Activated naive CD8-positive, alpha-beta T cell treated with anti-CD3 and anti-CD28 coated beads, Interleukin-2, amount 10 ng/mL, durations not matched to agents 7 days and 5 days (primary cell): ENCODE data around the gene ZNF407. TPM values are rescaled to one million over a fixed set of nuclear protein-coding genes. Genes with fewer than 3 reads are reported as not detected.

Experiments used
- ATAC-seq: fragments of 150-1000 bp; cut with Tn5 transposase; one replicate; pipeline ENCODE4 v1.10.0; 2021; ENCODE audit warnings: low read depth, moderate library complexity
- POLR2A ChIA-PET: fragments of 350-600 bp; sonication (Branson Sonifier 250); formaldehyde crosslinking; loops from one replicate; lab custom pipeline; 2021; ENCODE audit warnings: antibody characterized with exemption; lab: Charles Lee
- DNase-seq: peaks from one replicate; pipeline ENCODE4 v3.0.0; 2021
- H3K27ac Mint-ChIP-seq: one replicate; pipeline ENCODE4 v1.8.0; 2022; ENCODE audit warnings: mild to moderate bottlenecking, mixed read lengths
- H3K27me3 Mint-ChIP-seq: one replicate; pipeline ENCODE4 v1.8.0; 2022; ENCODE audit warnings: mild to moderate bottlenecking, moderate library complexity, mixed read lengths
- H3K36me3 Mint-ChIP-seq: one replicate; pipeline ENCODE4 v1.8.0; 2021; ENCODE audit warnings: mild to moderate bottlenecking, mixed read lengths
- H3K4me1 Mint-ChIP-seq: one replicate; pipeline ENCODE4 v1.8.0; 2021; ENCODE audit warnings: mixed read lengths
- H3K4me3 Mint-ChIP-seq: one replicate; pipeline ENCODE4 v1.8.0; 2022; ENCODE audit warnings: mild to moderate bottlenecking, moderate library complexity, mixed read lengths
- H3K9me3 Mint-ChIP-seq: one replicate; pipeline ENCODE4 v1.8.0; 2021; ENCODE audit warnings: mixed read lengths
- total RNA-seq, 2 experiments: library from RNA; stranded (reverse); gene quantifications; one replicate each; pipeline ENCODE4 v1.2.3, GENCODE V29; 2021

The ZNF407 gene
- total RNA-seq, 2 experiments from 2014 or later, result 16.9 to 17.1 TPM

DNA sequence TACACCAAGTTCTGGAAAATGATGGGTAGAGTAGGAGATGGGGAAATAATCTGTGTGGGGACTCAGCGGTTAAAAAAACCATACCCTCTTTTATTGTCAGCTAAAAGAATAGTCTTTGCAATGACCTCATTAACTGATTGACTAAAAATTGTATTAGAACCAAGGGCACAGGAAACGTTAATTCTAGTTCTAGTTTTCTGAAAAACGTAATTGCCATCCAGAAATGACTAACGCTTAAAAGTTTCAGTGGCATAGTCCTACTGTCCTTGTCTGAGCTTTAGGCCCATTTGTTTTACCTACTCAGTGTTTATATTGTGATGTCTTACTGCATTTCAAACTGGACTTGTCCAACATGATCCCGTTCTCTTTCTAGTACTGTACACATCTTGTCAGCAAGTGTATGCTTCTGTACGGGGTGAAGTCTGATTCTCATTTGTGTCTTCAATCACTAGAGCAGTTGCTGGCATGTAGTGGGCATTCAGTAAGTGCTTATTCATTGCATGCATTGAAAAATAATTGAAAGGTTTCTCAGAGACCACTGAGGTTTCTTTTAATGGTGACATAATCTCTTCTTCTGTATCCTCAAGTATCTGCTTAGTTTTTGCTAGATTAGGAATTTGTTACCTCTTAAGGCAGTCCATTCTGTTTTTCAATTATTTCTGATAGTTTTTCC, 81.5 kb downstream of the ZNF407 start:
- H3K27me3 Mint-ChIP-seq, result no peaks in the 10 kb centered on the region
- H3K4me3 Mint-ChIP-seq, result no peak overlapping the region
- peaks cover 3% of the 10 kb centered on the region for H3K4me1 Mint-ChIP-seq
- H3K27ac Mint-ChIP-seq, result no peak overlapping the region
- DNase-seq, result no peak
- H3K9me3 Mint-ChIP-seq, result peaks cover 6% of the 10 kb centered on the region
- peaks cover 21% of the 10 kb centered on the region for H3K36me3 Mint-ChIP-seq
- POLR2A ChIA-PET, result no interaction called here
- ATAC-seq, result no peak

GRCh38 chr18:74679679-74680076, 82.0 kb downstream of the ZNF407 start:
- Mint-ChIP-seq H3K36me3 (peaks cover 21% of the 10 kb centered on the region), H3K27me3 (no peaks in the 10 kb centered on the region), H3K9me3 (peaks cover 6% of the 10 kb centered on the region), H3K27ac (no peak overlapping the region), H3K4me3 (no peak overlapping the region), H3K4me1 (peaks cover 3% of the 10 kb centered on the region)
- POLR2A ChIA-PET, result no interaction called here
- ATAC-seq (no peak), DNase-seq (no peak)

GRCh38 chr18:74682141-74682990, 84.7 kb downstream of the ZNF407 start:
- POLR2A ChIA-PET, result no interaction called here

DNA sequence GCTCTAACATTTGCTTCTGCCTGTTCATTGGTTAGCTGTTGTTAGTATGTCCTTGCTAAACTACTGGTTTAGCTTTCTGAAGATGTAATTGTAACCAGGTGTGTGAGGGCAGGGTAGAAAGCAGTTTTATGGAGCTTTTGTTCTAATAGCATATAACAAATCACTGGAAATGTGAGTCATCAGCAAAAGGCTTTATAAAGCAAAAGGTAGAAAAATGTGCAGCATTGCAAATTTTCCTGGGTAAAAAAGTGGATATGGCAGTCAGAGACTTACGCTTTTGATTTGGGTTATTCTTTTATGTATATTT, 85.3 kb downstream of the ZNF407 start:
- POLR2A ChIA-PET, result no interaction called here
- ATAC-seq (no peak), DNase-seq (no peak)
- H3K4me3 Mint-ChIP-seq, result no peak overlapping the region
- peaks cover 3% of the 10 kb centered on the region for H3K9me3 Mint-ChIP-seq
- H3K36me3 Mint-ChIP-seq, result peaks cover 25% of the 10 kb centered on the region
- no peak overlapping the region for H3K27ac Mint-ChIP-seq
- no peaks in the 10 kb centered on the region for H3K27me3 Mint-ChIP-seq
- peaks cover 3% of the 10 kb centered on the region for H3K4me1 Mint-ChIP-seq

More at GRCh38 chr18:74682141-74682990, 84.7 kb downstream of the ZNF407 start:
- peaks cover 5% of the 10 kb centered on the region for H3K9me3 Mint-ChIP-seq
- H3K27me3 Mint-ChIP-seq, result no peaks in the 10 kb centered on the region
- no peak for DNase-seq
- peaks cover 3% of the 10 kb centered on the region for H3K4me1 Mint-ChIP-seq
- peaks cover 29% of the 10 kb centered on the region for H3K36me3 Mint-ChIP-seq
- H3K4me3 Mint-ChIP-seq, result no peak overlapping the region
- no peak for ATAC-seq
- no peak overlapping the region for H3K27ac Mint-ChIP-seq

- Mint-ChIP-seq H3K27ac (no peak overlapping the region), H3K9me3 (no peaks in the 10 kb centered on the region), H3K4me3 (no peak overlapping the region), H3K4me1 (peaks cover 3% of the 10 kb centered on the region), H3K36me3 (peaks cover 20% of the 10 kb centered on the region), H3K27me3 (no peaks in the 10 kb centered on the region)
- POLR2A ChIA-PET, result no interaction called here
- DNase-seq, result no peak
- no peak for ATAC-seq
These were observed 85.9 kb downstream of the ZNF407 start for GRCh38 chr18:74683573-74683972.

DNA sequence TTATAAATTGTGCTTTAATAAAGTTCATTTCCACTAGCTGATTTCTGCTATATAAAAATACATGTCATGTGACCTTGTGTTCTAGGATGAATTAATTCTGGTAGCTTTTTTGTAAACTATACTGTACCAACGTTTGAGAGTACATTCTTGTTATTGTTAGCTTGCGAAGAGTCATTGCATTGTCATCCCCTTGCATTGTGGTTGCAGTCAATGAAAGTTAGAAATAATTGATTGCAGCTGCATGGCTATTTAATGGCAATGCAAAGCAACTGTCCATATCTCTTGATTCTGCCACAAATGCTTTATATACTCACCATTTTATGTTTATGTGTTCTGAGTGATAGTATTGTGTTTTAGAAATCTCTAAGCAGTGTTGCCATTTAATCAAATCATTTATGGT, 91.6 kb downstream of the ZNF407 start:
- no peak for ATAC-seq
- Mint-ChIP-seq H3K36me3 (peaks cover 17% of the 10 kb centered on the region), H3K27me3 (no peaks in the 10 kb centered on the region), H3K4me1 (peaks cover 5% of the 10 kb centered on the region), H3K27ac (no peak overlapping the region), H3K9me3 (no peaks in the 10 kb centered on the region), H3K4me3 (no peak overlapping the region)
- POLR2A ChIA-PET, result no interaction called here
- no peak for DNase-seq

- Mint-ChIP-seq H3K27ac (no peak overlapping the region), H3K36me3 (peaks cover 8% of the 10 kb centered on the region), H3K4me1 (peaks cover 7% of the 10 kb centered on the region), H3K9me3 (no peaks in the 10 kb centered on the region), H3K27me3 (no peaks in the 10 kb centered on the region), H3K4me3 (no peak overlapping the region)
- POLR2A ChIA-PET, result no interaction called here
- ATAC-seq (no peak), DNase-seq (no peak)
These were observed 94.8 kb downstream of the ZNF407 start for GRCh38 chr18:74692367-74693013.

GRCh38 chr18:74694436-74694835, 96.8 kb downstream of the ZNF407 start:
- no peak overlapping the region for H3K4me3 Mint-ChIP-seq
- H3K4me1 Mint-ChIP-seq, result peaks cover 7% of the 10 kb centered on the region
- ATAC-seq (no peak), DNase-seq (no peak)
- H3K27ac Mint-ChIP-seq, result no peak overlapping the region
- POLR2A ChIA-PET, result no interaction called here
- H3K36me3 Mint-ChIP-seq, result peaks cover 8% of the 10 kb centered on the region
- H3K9me3 Mint-ChIP-seq, result no peaks in the 10 kb centered on the region
- no peaks in the 10 kb centered on the region for H3K27me3 Mint-ChIP-seq

GRCh38 chr18:74695170-74695569, 97.5 kb downstream of the ZNF407 start:
- no peak overlapping the region for H3K4me3 Mint-ChIP-seq
- H3K27ac Mint-ChIP-seq, result no peak overlapping the region
- ATAC-seq (no peak), DNase-seq (no peak)
- H3K9me3 Mint-ChIP-seq, result no peaks in the 10 kb centered on the region
- H3K36me3 Mint-ChIP-seq, result peaks cover 6% of the 10 kb centered on the region
- H3K27me3 Mint-ChIP-seq, result no peaks in the 10 kb centered on the region
- POLR2A ChIA-PET, result no interaction called here
- peaks cover 7% of the 10 kb centered on the region for H3K4me1 Mint-ChIP-seq

- POLR2A ChIA-PET, result no interaction called here
These were observed 101.2 kb downstream of the ZNF407 start for GRCh38 chr18:74698881-74699280.

DNA sequence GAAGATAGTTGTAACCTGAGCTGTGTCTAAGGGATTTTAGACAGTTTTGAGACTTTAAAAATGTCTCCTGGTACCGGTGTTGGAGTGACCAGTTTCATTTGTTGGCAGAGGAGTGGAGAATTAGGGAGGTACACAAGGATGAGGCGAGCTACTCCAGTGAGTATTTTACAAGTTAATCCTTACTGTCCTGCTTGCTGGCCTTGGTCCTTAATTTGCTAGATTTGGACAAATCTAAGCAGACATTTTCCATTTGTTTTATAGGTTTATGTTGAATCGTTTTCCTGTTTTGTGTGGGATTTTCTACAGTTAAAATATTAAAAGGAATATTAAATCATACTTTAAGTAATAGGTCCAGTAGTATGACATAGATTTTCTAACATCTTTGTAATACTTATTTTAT, 101.8 kb downstream of the ZNF407 start:
- Mint-ChIP-seq H3K9me3 (no peaks in the 10 kb centered on the region), H3K4me1 (peaks cover 1% of the 10 kb centered on the region), H3K36me3 (peaks cover 9% of the 10 kb centered on the region), H3K27me3 (no peaks in the 10 kb centered on the region), H3K4me3 (no peak overlapping the region), H3K27ac (no peak overlapping the region)
- no peak for DNase-seq
- POLR2A ChIA-PET, result no interaction called here
- no peak for ATAC-seq

More at GRCh38 chr18:74698881-74699280, 101.2 kb downstream of the ZNF407 start:
- H3K4me1 Mint-ChIP-seq, result peaks cover 1% of the 10 kb centered on the region
- H3K27me3 Mint-ChIP-seq, result no peaks in the 10 kb centered on the region
- peaks cover 9% of the 10 kb centered on the region for H3K36me3 Mint-ChIP-seq
- H3K27ac Mint-ChIP-seq, result no peak overlapping the region
- DNase-seq (no peak), ATAC-seq (no peak)
- H3K9me3 Mint-ChIP-seq, result no peaks in the 10 kb centered on the region
- no peak overlapping the region for H3K4me3 Mint-ChIP-seq

- no peak for DNase-seq
- POLR2A ChIA-PET, result no interaction called here
- no peak for ATAC-seq
- H3K27me3 Mint-ChIP-seq, result no peaks in the 10 kb centered on the region
- no peaks in the 10 kb centered on the region for H3K4me1 Mint-ChIP-seq
- peaks cover 5% of the 10 kb centered on the region for H3K36me3 Mint-ChIP-seq
- no peak overlapping the region for H3K27ac Mint-ChIP-seq
- H3K4me3 Mint-ChIP-seq, result no peak overlapping the region
- H3K9me3 Mint-ChIP-seq, result no peaks in the 10 kb centered on the region
These were observed 105.3 kb downstream of the ZNF407 start for GRCh38 chr18:74702950-74703349.

GRCh38 chr18:74708169-74708568, 110.5 kb downstream of the ZNF407 start:
- no peak for DNase-seq
- H3K27ac Mint-ChIP-seq, result no peak overlapping the region
- no peak for ATAC-seq
- no peaks in the 10 kb centered on the region for H3K9me3 Mint-ChIP-seq
- H3K4me1 Mint-ChIP-seq, result peaks cover 3% of the 10 kb centered on the region
- no peak overlapping the region for H3K4me3 Mint-ChIP-seq
- H3K36me3 Mint-ChIP-seq, result peaks cover 3% of the 10 kb centered on the region
- H3K27me3 Mint-ChIP-seq, result no peaks in the 10 kb centered on the region
- POLR2A ChIA-PET, result no interaction called here

DNA sequence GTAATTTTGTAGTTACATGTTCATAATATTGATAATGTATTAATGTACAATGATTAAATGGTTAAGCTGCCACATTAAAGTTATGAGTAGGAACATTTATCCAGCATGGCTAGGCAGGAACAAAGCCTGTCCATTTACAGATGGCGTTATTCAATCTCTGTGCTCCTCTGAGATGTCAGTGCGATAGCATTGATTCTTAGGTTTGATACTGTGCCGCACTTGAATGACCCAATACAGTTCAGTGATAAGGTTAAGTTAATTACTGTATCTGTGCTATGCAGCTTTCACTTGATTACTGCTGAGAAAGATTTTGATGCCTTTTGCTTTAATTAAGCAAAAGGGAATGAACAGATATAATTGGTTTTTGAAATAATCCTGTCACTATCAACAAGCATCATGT, 111.8 kb downstream of the ZNF407 start:
- Mint-ChIP-seq H3K27me3 (no peaks in the 10 kb centered on the region), H3K9me3 (no peaks in the 10 kb centered on the region), H3K4me1 (peaks cover 3% of the 10 kb centered on the region), H3K36me3 (no peaks in the 10 kb centered on the region), H3K27ac (no peak overlapping the region), H3K4me3 (no peak overlapping the region)
- ATAC-seq (no peak), DNase-seq (no peak)
- POLR2A ChIA-PET, result no interaction called here
